T-cell (primary cell): Measurements from ENCODE around the gene PGC. TPM values are rescaled to one million over a fixed set of nuclear protein-coding genes. Genes with fewer than 3 reads are reported as not detected.

ENCODE experiments used
- ATAC-seq, 4 experiments: fragments of 200-7000 bp in 3 of 4; fragments of 150-1000 bp in 1 of 4; cut with Tn5 transposase; replicated peaks in 1 of 4; 1 replicate in 3 of 4; 2 replicates in 1 of 4; pipeline ENCODE4 v1.10.0; 2021; ENCODE audit warnings: moderate library complexity in 3 of 4, mild to moderate bottlenecking in 2 of 4, moderate number of reproducible peaks in 1 of 4
- CTCF ChIA-PET, 2 donors: fragments of 300-600 bp; sonication (Branson Sonifier 250); formaldehyde crosslinking; loops; one replicate each; lab custom pipeline; 2022; ENCODE audit warnings: antibody characterized with exemption in 2 of 2; lab: Charles Lee
- POLR2A ChIA-PET, 2 donors: fragments of 300-600 bp; sonication (Branson Sonifier 250); formaldehyde crosslinking; loops; one replicate each; lab custom pipeline; 2022; ENCODE audit warnings: antibody characterized with exemption in 2 of 2; lab: Charles Lee
- DNase-seq, 35 experiments: peaks; one replicate each; pipeline versions ENCODE4 v3.0.0 to v3.0.0-alpha.2; 2013 to 2023
- H3K27ac ChIP-seq: one replicate; pipeline ENCODE4 v1.5.1; 2013; ENCODE audit warnings: low read length
- H3K27me3 ChIP-seq, 2 experiments: replicated peaks in 1 of 2; 1 replicate in 1 of 2; 2 replicates in 1 of 2; pipeline versions ENCODE4 v1.6.1 to v1.7.0; 2013; ENCODE audit warnings: low read length in 1 of 2, mixed read lengths in 1 of 2; ENCODE audit not compliant: control insufficient read depth in 2 of 2, insufficient read depth in 2 of 2; ENCODE audit errors: extremely low read depth in 1 of 2
- H3K36me3 ChIP-seq, 2 donors: 1 replicate in 1 of 2; 2 replicates in 1 of 2; pipeline versions ENCODE4 v1.6.1 to v1.7.0; 2013; ENCODE audit warnings: low read length in 1 of 2; ENCODE audit not compliant: control insufficient read depth in 2 of 2, insufficient read depth in 1 of 2; ENCODE audit errors: extremely low read depth in 1 of 2
- H3K4me1 ChIP-seq, 2 experiments: 1 replicate in 1 of 2; 2 replicates in 1 of 2; pipeline versions ENCODE4 v1.6.1 to v1.7.0; 2013; ENCODE audit warnings: low read length in 2 of 2, mixed read lengths in 1 of 2; ENCODE audit not compliant: insufficient read depth in 2 of 2, control insufficient read depth in 1 of 2; ENCODE audit errors: extremely low read depth in 1 of 2
- H3K4me3 ChIP-seq, 2 donors: 1 replicate in 1 of 2; 2 replicates in 1 of 2; pipeline versions ENCODE4 v1.5.1 to v1.7.0; 2013; ENCODE audit warnings: mild to moderate bottlenecking in 2 of 2, low read length in 1 of 2, moderate library complexity in 1 of 2; ENCODE audit not compliant: control insufficient read depth in 1 of 2; ENCODE audit errors: extremely low read depth in 1 of 2
- H3K9me3 ChIP-seq: 2 replicates; pipeline ENCODE4 v1.7.0; 2013
- H3K27ac Mint-ChIP-seq, 2 donors: one replicate each; pipeline ENCODE4 v1.8.0; 2020 to 2021; ENCODE audit warnings: mild to moderate bottlenecking in 2 of 2, mixed read lengths in 2 of 2
- H3K27me3 Mint-ChIP-seq, 2 donors: one replicate each; pipeline ENCODE4 v1.8.0; 2021 to 2022; ENCODE audit warnings: mixed read lengths in 2 of 2
- H3K36me3 Mint-ChIP-seq: one replicate; pipeline ENCODE4 v1.8.0; 2021; ENCODE audit warnings: mixed read lengths
- H3K4me1 Mint-ChIP-seq, 3 donors: one replicate each; pipeline ENCODE4 v1.8.0; 2020 to 2022; ENCODE audit warnings: mixed read lengths in 3 of 3, mild to moderate bottlenecking in 1 of 3
- H3K4me3 Mint-ChIP-seq, 3 donors: one replicate each; pipeline ENCODE4 v1.8.0; 2020 to 2022; ENCODE audit warnings: mild to moderate bottlenecking in 3 of 3, mixed read lengths in 3 of 3, moderate library complexity in 3 of 3
- H3K9me3 Mint-ChIP-seq, 3 donors: one replicate each; pipeline ENCODE4 v1.8.0; 2020 to 2022; ENCODE audit warnings: mixed read lengths in 3 of 3
- WGBS: methylation state at CpG from one replicate; pipeline ENCODE4 v1.1.5; 2013; ENCODE audit warnings: missing lambda C conversion rate; ENCODE audit not compliant: insufficient coverage; 5-methylcytosine and 5-hydroxymethylcytosine counted together
- total RNA-seq, 35 experiments: library from RNA in 6 of 35; stranded (reverse) in 6 of 35; fragments of 120-200 nt in 1 of 35; gene quantifications; one replicate each; pipeline versions ENCODE4 v1.2.1 to v1.2.4 and lab custom pipeline; 2013 to 2026

The PGC gene
- total RNA-seq, 5 donors from 2014 or later (not counting 1 experiment from before 2014, with no cell fraction given) = 0.58 to 0.86 (median 0.70) TPM; not detected in 2

- Mint-ChIP-seq H3K4me1 (peaks cover 31 to 59% (median 37%) of the 10 kb centered on the region in 3 donors), H3K36me3 (no peaks in the 10 kb centered on the region), H3K27me3 (no peaks in the 10 kb centered on the region), H3K9me3 (no peaks in the 10 kb centered on the region), H3K27ac (no peak overlapping the region), H3K4me3 (no peak overlapping the region)
- Histone ChIP-seq H3K36me3 (no peaks in the 10 kb centered on the region), H3K4me3 (no peak overlapping the region), H3K27ac (no peak overlapping the region), H3K27me3 (no peaks in the 10 kb centered on the region), H3K4me1 (peaks cover 23 to 39% of the 10 kb centered on the region in 2 experiments), H3K9me3 (no peaks in the 10 kb centered on the region)
- ATAC-seq = no peak
- no peak for DNase-seq
- POLR2A ChIA-PET = no interaction called here
- 88% methylated on average over 4 of the region's 5 CpGs for WGBS
- CTCF ChIA-PET = interaction anchor here in 1 of 2 donors (1.2 kb wide), 1 partner anchor 30 kb away, joined by 3 read pairs; no protein-coding TSS in a partner anchor
Observed at GRCh38 chr6:41704656-41705310, 42.4 kb downstream of the PGC start.

DNA sequence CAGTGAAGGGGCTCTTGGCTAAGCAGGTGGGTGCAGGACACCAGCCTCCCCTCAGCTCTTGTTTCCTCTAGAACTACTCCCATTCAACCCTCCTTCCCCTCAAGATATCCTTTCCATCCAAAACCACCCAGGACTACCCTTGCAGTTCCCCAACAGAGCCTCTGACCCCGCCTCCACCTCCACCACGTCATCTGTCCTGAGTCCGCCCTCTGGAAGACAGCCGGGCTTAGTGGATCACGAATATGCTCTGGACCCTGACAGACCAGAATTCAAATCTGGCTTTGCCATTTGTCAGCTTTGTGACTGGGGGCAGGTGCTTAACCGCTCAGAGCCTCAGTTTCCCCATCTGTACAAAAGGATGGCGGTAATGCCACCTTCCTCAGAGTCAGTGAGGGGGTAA, 43.2 kb downstream of the PGC start:
- no peaks in the 10 kb centered on the region for H3K27me3 ChIP-seq
- H3K36me3 ChIP-seq = no peaks in the 10 kb centered on the region
- H3K4me1 Mint-ChIP-seq = peaks cover 31 to 55% (median 35%) of the 10 kb centered on the region in 3 donors
- no peak overlapping the region for H3K4me3 ChIP-seq
- 93% methylated on average over 7 of the region's 7 CpGs for WGBS
- H3K9me3 ChIP-seq = no peaks in the 10 kb centered on the region
- no peak overlapping the region for H3K27ac ChIP-seq
- no peak for DNase-seq
- ChIA-PET POLR2A (no interaction called here), CTCF (interaction anchor here in 1 of 2 donors (0.7 to 1.2 kb wide), 2 partner anchors 31 to 72 kb away, joined by 3 read pairs; no protein-coding TSS in a partner anchor)
- H3K27ac Mint-ChIP-seq = no peak overlapping the region
- H3K4me1 ChIP-seq = peaks cover 23 to 39% of the 10 kb centered on the region in 2 experiments
- H3K27me3 Mint-ChIP-seq = no peaks in the 10 kb centered on the region
- no peaks in the 10 kb centered on the region for H3K36me3 Mint-ChIP-seq
- H3K9me3 Mint-ChIP-seq = no peaks in the 10 kb centered on the region
- H3K4me3 Mint-ChIP-seq = no peak overlapping the region
- no peak for ATAC-seq

DNA sequence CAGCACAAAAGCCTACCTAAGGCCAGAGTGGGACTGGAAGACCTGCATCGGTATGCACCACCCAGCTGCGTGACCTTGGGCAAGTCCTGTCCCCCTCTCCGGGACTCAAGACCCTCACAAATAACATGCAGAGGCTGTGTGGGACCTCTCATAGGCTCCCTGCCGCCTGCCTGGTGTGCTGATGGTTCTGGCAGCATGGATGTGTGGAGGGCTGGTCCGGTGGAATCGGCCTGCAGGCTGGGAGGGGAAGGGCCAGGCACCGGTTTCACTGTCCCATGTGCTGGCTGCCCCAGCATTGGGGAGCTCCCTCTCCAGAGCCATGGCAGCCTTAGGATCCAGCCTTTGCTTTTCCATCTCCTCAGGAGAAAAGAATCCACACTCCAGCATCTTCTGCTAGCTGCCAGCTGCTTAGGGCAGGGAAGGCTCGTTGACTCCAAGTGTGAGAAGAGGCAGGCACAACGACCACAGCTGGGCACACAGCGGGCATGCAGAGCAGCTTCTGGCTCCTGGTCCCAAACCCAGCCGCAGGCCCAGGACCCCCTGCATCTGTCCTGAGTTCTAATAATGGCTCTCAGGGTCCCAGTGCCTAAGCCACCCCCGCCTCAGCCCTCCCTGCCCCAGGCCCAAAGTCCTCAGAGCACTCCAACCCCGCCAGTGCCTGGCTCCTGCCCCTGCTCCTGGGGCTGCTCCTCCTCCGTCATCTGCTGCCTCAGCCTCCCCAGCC, 44.3 kb downstream of the PGC start:
- Histone ChIP-seq H3K4me1 (peaks cover 15 to 32% of the 10 kb centered on the region in 2 experiments), H3K36me3 (no peaks in the 10 kb centered on the region), H3K27ac (no peak overlapping the region), H3K9me3 (no peaks in the 10 kb centered on the region), H3K4me3 (no peak overlapping the region), H3K27me3 (no peaks in the 10 kb centered on the region)
- Mint-ChIP-seq H3K4me3 (no peak overlapping the region), H3K4me1 (peaks cover 22 to 45% (median 25%) of the 10 kb centered on the region in 3 donors), H3K36me3 (peaks cover 7% of the 10 kb centered on the region), H3K27me3 (no peaks in the 10 kb centered on the region), H3K9me3 (no peaks in the 10 kb centered on the region), H3K27ac (no peak overlapping the region)
- CTCF ChIA-PET = no interaction called here
- no peak for DNase-seq
- 97% methylated on average over 11 of the region's 14 CpGs for WGBS
- POLR2A ChIA-PET = interaction anchor here in 1 of 2 donors (0.6 kb wide), 1 partner anchor 38 kb away, joined by 3 read pairs; no protein-coding TSS in a partner anchor
- no peak for ATAC-seq

GRCh38 chr6:41702089-41702745, 45.0 kb downstream of the PGC start:
- Mint-ChIP-seq H3K27me3 (no peaks in the 10 kb centered on the region), H3K4me1 (peaks cover 14 to 38% (median 18%) of the 10 kb centered on the region in 3 donors), H3K9me3 (no peaks in the 10 kb centered on the region), H3K27ac (no peak overlapping the region), H3K36me3 (peaks cover 7% of the 10 kb centered on the region), H3K4me3 (no peak overlapping the region)
- H3K4me3 ChIP-seq = no peak overlapping the region
- POLR2A ChIA-PET = interaction anchor here in 1 of 2 donors (0.6 kb wide), 1 partner anchor 37 kb away, joined by 3 read pairs; no protein-coding TSS in a partner anchor
- 90% methylated on average over 4 of the region's 10 CpGs for WGBS
- no peaks in the 10 kb centered on the region for H3K36me3 ChIP-seq
- DNase-seq = no peak
- CTCF ChIA-PET = no interaction called here
- no peak for ATAC-seq
- H3K27me3 ChIP-seq = no peaks in the 10 kb centered on the region
- no peaks in the 10 kb centered on the region for H3K9me3 ChIP-seq
- H3K27ac ChIP-seq = no peak overlapping the region
- peaks cover 12 to 25% of the 10 kb centered on the region in 2 experiments for H3K4me1 ChIP-seq

DNA sequence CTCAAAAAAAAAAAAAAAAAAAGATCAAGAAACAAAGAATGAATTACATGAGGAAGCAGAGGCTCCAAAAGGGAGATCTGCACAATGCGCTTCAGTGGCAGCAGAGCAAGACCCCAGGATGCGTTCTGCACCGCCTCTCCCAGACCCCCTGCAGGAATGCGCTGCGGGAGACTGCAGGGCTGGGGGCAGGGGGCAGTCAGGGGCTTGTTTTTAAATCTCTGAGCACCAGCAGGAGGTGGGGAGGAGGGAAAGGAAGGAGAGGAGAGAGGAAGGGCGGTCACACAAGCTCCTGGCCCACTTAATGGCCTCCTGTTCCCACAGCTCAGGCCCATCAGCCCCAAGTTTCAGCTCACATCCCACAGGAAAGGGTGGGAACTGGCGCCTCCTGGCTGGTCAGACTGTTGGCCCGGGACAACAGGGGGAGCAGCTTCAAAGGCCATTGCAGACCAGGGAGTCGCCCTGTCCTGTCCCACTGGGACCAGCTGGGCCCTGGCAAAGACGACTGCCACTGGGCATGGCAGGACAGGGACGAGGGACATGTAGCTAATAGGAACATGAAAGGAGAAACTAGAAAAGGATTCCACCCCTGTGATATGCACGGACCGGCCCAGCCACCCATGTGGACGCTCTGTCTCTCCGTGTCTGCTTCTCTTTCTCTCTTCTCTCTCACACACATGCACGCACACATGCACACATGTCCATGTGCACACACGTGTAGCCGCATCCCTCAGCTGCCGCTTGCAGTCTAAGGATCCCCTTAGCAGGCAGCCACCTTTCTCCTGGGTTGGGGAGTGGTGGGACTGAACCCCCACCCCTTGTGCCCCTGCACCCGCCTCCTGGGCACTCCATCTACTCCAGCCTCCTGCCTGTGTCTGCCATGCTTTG, 46.5 kb downstream of the PGC start:
- 89% methylated on average over 9 of the region's 20 CpGs for WGBS

More for the DNA sequence above, 46.5 kb downstream of the PGC start:
- no peak overlapping the region for H3K27ac Mint-ChIP-seq
- no peaks in the 10 kb centered on the region for H3K27me3 Mint-ChIP-seq
- no peaks in the 10 kb centered on the region for H3K36me3 ChIP-seq
- no peak overlapping the region for H3K4me3 Mint-ChIP-seq
- no peaks in the 10 kb centered on the region for H3K9me3 ChIP-seq
- H3K27me3 ChIP-seq = no peaks in the 10 kb centered on the region
- ChIA-PET POLR2A (interaction anchor here in 1 of 2 donors (0.6 kb wide), 1 partner anchor 11 kb away, joined by 3 read pairs; no protein-coding TSS in a partner anchor), CTCF (interaction anchor here in 1 of 2 donors (0.6 kb wide), 1 partner anchor 140 kb away, joined by 5 read pairs; no protein-coding TSS in a partner anchor)
- H3K36me3 Mint-ChIP-seq = peaks cover 7% of the 10 kb centered on the region
- peaks cover 0 to 10% of the 10 kb centered on the region in 2 experiments for H3K4me1 ChIP-seq
- ATAC-seq (no peak), DNase-seq (no peak)
- H3K27ac ChIP-seq = no peak overlapping the region
- H3K4me1 Mint-ChIP-seq = peaks cover 4 to 23% (median 6%) of the 10 kb centered on the region in 3 donors
- no peak overlapping the region for H3K4me3 ChIP-seq
- H3K9me3 Mint-ChIP-seq = no peaks in the 10 kb centered on the region
